ENCODE results near the gene C1S.
"Not testable (repeated sequence)": the region's sequence is repeated elsewhere in the genome, so short reads cannot be mapped to it uniquely, and the experiment has no call there.

The C1S gene

GRCh38 chr12:7047306-7047705, 13.2 kb upstream of the C1S start:
- no peak for DNase-seq

- DNase-seq: not testable (repeated sequence)
Measured at GRCh38 chr12:7049445-7049951, 11.0 kb upstream of the C1S start.

DNA sequence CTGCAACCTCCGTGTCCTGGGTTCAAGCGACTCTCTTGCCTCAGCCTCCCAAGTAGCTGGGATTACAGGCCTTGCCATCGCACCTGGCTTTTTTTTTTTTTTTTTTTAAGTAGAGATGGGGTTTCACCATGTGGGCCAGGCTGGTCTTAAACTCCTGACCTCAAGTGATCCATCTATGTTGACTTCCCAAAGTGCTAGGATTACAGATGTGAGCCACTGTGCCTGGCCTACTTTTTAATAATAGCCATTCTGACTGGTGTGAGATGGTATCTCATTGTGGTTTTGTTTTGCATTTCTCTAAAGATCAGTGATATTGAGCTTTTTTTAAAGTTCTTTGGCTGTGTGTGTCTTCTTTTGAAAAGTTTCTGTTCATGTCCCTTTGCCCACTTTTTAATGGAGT, 10.5 kb upstream of the C1S start:
- DNase-seq: not testable (repeated sequence)

DNA sequence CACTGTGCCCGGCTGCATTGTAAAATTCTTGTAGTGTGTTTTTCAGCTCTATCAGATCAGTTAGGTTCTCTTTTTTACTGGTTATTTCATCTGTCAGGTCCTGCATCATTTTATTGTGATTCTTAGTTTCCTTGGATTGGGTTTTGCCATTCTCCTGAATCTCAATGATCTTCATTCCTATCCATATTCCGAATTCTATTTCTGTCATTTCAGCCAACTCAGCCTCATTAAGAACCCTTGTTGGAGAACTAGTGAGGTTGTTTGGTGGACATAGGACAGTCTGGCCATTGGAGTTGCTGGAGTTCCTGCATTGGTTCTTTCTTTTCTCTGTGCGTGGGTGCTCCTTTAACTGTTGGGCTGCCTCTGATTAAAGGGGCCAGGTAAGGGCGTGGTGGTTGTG, 5.6 kb upstream of the C1S start:
- DNase-seq: no peak

DNA sequence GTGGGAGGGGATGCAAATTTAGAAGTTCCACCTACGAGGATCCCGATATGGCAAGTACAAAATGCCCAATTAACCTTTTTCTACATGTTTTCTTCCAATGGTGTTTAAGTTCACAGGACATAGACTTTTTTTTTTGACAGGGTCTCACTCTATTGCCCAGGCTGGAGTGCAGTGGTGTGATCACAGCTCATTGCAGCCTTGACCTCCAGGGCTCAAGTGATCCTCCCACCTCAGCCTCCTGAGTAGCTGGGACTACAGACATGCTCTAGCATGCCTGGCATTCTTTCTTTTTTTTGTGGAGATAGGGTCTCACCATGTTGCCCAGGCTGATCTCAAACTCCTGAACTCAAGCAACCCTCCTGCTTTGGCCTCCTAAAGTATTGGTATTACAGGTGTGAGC, 4.8 kb upstream of the C1S start:
- not testable (repeated sequence) for DNase-seq

DNA sequence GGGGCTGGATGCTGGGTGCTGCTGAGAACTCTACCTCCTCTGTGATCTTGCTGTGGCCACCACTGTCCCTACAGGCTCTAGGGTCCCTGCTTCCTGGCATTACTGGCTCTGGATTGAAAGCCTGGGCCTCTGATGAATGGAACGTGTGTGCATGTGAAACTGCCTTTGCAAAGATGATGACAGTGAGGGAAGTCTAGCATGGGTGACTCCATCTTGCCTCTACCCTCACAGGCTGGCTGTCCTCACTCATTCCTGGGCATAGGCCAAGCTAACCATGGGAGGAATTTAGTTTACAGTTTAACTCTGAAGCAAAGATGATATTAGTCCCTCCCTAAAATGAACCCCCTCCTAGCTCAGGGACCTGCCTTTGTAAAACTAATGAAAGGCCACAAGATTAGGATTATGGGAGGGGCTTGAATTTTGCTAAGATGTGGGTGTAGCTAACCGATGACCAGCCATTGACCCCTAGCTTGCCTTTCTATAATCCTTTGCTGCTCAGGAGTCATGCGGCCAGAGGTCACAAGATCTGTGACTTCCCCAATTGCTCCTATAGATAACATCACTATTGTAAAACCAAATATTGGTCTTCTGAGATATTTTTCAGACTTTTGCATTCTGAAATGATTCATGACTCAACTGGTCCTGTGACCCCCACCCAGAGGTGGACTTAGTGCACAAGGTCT, 2.2 kb upstream of the C1S start:
- no peak for DNase-seq

- DNase-seq: no peak
Measured at GRCh38 chr12:7058850-7059395, 1.6 kb upstream of the C1S start.

- no peak for DNase-seq
Measured at GRCh38 chr12:7059780-7060179, 738 bp upstream of the C1S start.

- no peak for DNase-seq
Measured at GRCh38 chr12:7061138-7061537, 620 bp downstream of the C1S start.

DNA sequence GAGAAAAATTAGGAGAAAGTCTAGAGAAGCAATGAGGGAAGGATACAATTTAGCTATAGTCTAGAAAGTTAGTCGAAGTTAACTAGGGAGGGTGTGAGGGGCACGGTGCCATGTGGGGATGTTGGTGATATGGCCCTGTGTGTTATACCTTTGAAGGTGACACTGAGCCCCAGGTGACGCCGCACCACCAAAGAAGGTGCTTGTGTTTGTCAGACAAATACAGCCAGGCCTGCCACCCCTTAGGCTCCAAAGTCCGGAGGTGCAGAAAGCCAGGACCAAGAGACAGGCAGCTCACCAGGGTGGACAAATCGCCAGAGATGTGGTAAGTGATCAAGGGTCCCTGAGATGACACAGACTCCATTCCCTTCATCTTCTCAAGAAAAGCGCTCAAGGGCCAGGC, 1.1 kb downstream of the C1S start:
- no peak for DNase-seq

DNA sequence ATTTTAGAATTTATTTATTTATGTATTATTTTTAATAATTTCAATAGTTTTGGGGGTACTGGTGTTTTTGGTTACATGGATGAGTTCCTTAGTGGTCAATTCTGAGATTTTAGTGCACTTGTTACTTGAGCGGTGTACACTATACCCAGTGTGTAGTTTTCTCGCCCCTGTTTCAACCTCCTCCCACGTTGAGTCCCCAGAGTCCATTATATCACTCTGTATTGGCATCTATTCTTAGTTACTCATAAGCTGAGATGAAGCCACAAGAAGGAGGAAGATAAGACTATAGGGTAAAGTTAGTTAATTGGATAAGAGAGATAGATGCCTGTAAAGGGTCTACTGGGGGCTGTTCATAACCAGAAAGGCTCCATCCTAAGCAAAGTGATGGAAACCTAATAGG, 4.0 kb downstream of the C1S start:
- no peak for DNase-seq

DNA sequence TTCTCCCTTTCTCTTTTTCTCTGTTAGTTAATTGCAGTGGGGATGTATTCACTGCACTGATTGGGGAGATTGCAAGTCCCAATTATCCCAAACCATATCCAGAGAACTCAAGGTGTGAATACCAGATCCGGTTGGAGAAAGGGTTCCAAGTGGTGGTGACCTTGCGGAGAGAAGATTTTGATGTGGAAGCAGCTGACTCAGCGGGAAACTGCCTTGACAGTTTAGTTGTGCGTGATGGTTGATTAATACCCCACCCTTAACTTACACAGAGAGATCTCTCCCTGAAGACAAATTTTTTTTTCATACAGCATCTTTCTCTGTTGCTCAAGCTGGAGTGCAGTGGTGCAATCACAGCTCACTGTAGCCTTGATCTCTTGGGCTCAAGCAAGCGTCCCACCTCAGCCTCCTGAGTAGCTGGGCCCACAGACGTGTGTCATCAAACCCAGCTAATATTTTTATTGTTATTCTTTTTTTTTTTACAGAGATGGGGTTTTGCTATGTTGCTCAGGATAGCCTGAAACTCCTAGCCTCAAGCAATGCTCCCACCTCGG, 4.6 kb downstream of the C1S start:
- DNase-seq: no peak

DNA sequence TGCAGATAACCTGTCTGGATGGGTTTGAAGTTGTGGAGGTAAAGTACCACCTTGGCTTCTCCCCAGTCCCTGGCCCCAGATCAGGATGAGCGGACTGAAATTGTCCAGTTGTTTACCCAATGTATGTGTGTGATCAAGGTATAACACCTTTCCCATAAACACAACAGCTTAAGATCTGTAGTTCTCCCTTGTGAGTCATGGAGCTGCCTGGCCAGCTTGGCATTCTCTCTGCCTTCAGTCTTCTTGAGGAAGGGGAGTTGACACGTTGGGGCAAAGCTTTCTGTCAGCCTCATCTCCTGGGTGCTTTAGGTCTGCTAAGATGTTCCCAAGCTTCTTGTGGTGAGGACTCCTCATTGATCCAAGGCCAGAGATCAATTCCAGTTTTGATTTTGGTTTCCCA, 6.1 kb downstream of the C1S start:
- no peak for DNase-seq

DNA sequence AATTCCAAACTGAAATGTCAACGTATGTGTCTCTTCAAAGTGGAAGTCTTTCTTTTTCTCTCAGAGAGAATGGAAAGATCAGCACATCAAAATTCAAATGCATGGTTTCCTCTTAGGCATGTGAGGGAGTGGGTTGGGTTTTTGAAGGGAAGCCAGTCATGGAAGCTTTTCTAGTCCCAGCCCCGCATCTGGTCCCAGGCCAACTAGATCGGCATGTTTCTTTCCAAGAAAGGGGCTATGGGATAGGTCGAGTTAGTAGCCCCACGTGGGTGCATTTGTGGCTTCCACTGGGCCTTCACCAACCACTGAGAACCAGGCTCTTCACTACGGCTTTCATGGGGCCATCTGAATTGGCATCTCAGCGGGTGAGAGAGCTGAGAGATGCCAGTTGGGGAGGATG, 6.6 kb downstream of the C1S start:
- no peak for DNase-seq

DNA sequence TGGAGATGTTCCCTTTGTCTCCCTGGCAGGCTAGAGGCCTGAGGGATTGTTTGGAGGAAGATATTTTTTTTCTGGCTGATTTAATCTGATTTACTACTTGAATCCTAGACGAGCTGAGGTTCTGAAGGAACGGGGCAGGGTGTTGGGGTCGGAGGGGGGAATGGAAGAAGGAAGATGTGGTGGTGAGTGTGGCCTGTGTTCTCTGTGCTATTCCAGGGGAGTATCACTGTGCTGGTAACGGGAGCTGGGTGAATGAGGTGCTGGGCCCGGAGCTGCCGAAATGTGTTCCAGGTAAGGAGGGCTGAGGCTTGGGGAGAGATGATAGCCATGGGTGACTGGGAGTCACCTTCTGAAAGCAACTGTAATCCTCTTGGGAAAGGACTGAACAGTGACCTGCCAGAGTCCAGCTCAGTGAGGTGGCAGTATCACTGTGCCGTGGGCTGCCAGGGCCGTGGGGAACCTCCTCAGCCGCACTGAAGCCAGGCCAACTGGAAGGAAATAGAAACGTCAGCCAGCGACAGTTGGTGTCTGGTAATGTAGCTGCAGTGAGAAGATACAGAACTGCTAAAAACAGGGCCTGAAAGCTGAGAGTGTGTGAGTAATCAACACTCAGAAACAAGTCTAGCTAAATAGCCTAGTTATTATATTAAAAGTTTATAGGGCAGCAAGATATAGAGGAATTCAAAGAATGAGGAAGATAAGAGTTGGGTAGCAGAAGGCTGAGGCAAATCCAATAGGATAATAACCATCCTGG, 7.9 kb downstream of the C1S start:
- DNase-seq: no peak

DNA sequence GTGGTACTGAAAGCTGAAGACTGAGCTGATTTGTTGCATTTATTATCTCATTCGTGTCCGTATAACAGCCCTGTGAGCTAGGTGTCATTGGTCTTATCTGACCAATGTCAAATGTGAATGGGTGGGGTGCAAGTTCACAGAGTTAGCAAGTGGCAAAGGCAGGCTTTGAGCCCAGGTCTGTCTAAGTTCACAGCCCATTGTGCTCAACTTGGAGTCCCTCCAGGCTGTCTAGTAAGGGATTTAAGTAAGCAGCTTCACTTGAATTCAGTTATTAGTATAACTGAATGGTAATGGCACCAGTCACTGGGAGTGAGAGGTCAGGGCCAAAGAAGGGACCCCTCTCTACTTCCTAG, 8.5 kb downstream of the C1S start:
- DNase-seq: no peak

GRCh38 chr12:7069386-7069785, 8.9 kb downstream of the C1S start:
- DNase-seq: no peak

DNA sequence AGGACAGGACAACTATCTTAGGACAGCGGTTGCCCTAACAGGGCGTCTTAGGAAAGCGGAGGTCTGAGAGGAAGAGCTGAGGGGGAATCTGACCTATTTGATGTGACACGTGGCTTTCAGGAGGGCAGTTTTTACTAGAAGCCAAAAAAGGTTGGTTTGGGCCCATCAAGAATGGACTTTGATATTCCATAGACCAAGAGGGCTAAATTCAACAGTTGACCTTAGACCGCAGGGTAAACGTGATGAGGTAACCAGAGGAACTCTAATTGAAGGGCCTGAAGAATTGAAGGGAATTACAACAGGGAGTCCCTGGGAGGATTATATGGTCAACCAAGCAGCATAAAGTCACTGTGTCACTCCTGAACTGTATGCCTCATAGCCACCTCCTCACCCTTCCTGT, 11.5 kb downstream of the C1S start:
- no peak for DNase-seq

DNA sequence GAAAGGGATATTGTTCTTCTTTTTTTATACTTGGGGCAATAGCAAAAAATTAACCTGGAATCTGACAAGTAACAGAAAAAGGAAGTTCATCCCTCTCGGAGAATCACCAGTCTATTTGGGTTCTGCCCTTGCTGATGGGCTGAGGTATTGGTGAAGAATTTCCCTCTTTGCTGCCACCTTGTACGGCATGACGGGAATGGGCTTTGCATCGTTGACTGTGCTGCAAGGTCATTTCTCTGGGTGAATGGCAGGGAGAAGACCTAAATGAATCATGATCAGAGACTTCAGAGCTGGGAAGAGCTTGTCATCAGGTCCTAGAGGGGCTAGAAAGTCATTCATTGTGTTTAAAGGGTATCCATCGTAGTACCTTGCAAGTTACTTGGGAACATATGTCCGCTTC, 12.0 kb downstream of the C1S start:
- DNase-seq: no peak

GRCh38 chr12:7073946-7074345, 13.4 kb downstream of the C1S start:
- no peak for DNase-seq

- DNase-seq: no peak
Measured at GRCh38 chr12:7075518-7075917, 15.0 kb downstream of the C1S start.

DNA sequence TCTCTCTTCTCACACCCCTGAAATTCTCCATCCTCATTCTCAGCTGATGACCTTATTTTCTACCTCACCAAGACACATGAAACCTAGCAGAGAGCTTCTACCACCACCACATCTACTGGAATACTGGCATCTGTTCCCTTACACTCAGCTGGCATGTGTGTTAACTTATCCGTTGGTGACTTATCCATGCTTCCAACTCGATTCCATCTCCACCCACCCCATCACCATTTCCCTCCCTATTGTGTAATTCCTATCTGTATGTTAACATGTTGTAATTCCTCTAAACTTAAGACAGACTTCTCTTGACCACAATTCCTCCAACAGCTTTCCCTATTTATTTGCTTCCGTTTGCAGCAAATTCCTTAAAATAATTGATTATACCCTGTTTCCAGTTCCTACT, 15.4 kb downstream of the C1S start:
- DNase-seq: no peak

DNA sequence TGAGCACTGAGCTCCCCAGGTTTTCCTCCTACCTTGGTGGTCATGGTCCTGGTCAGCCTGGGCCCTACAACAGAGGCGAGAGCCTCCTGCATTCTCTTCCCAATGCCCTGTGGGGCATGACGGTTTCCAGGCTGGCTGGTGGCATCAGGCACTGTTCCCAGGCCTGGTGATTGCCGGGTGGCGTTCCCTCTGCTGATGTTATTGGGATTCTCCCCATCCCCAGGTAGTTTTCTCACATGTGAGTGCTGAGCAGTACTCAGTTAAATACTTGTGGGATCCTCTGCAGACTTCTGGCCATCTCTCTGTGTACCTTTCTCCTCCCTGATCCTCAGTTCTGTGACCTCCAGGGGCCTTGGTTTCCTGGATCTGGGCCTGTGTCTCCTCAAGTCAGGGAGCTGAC, 16.0 kb downstream of the C1S start:
- DNase-seq: no peak

DNA sequence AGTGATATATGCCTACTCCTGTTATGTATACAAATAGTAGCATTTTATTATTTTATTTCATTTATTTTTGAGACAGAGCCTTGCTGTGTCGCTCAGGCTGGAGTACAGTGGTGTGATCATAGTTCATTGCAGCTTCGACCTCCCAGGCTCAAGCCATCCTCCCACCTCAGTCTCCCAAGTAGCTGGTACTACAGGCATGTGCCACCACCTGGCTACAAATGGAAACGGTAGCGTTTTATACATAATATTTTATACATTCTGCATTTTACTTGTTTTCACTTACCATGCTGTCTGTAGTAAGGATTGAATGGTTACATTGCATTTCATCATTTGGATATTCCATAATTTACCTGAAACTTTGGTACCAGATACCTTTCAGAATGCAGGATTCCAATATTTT, 17.6 kb downstream of the C1S start:
- DNase-seq: no peak

Data from NCI-H524 (cell line).